ENCODE results near the gene DDAH2. TPM values are rescaled to one million over a fixed set of nuclear protein-coding genes. Genes with fewer than 3 reads are reported as not detected.
A peak's percentile ranks its signal among the peaks of the same experiment; 100 is the strongest.

Gene DDAH2
- total and polyA plus RNA-seq, 10 of the 15 experiments (the other 5 are each of a cell fraction or from before 2014, with no cell fraction given), result 0.35 to 9.9 (median 6.2) TPM

DNA sequence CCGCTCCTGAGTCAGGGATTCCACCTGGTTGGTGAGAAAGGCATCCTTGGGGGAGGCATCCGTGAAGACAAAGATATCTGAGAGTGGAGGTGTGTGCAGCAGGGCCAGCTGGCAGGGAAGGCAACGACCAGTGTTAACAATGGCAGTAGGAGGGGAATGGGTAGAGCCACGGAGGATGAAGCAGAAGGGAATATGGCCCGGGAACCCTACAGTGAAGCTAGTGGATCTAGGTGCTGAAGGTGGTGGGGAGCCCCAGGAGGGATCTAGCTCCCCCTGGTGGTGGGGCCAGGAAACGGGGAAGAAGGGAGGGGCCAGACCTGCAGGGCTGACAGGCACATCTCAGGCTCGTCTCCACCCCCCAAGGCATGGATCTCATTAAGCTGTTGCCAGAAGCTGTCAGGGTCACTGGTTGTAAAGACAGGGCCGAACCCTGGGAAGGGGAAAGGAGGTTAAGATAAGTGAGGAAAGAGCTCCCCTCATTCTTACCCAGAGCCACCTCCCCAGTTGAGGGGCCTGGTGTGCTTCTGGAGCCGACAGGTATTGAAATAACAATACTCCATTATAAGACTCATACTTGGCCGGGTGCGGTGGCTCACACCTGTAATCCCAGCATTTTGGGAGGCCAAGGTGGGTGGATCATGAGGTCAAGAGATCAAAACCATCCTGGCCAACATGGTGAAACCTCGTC lies 40.7 kb upstream of the DDAH2 start (continued):
- TF ChIP-seq MTA3 (IDR thresholded peaks at IDR 0.05; ENCODE audit: borderline replicate concordance, low read length), result no peak
- TF ChIP-seq NRF1 (conservative IDR thresholded peaks at IDR 0.05; ENCODE audit: low read depth, low read length), result no peak
- peak; percentile 78; the same call in 1 of the 2 replicates for TF ChIP-seq FOXM1 (IDR thresholded peaks at IDR 0.05; ENCODE audit: low read depth, low read length)
- TF ChIP-seq, protein P1, sequence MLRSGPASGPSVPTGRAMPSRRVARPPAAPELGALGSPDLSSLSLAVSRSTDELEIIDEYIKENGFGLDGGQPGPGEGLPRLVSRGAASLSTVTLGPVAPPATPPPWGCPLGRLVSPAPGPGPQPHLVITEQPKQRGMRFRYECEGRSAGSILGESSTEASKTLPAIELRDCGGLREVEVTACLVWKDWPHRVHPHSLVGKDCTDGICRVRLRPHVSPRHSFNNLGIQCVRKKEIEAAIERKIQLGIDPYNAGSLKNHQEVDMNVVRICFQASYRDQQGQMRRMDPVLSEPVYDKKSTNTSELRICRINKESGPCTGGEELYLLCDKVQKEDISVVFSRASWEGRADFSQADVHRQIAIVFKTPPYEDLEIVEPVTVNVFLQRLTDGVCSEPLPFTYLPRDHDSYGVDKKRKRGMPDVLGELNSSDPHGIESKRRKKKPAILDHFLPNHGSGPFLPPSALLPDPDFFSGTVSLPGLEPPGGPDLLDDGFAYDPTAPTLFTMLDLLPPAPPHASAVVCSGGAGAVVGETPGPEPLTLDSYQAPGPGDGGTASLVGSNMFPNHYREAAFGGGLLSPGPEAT (IDR thresholded peaks at IDR 0.05; ENCODE audit: low read depth), result no peak
- no peak for TF ChIP-seq NFYB (IDR thresholded peaks at IDR 0.05; ENCODE audit: insufficient read depth, low read depth, low read length)
- TF ChIP-seq CBFB (IDR thresholded peaks at IDR 0.05; ENCODE audit: low read depth), result no peak
- TF ChIP-seq IKZF2 (IDR thresholded peaks at IDR 0.05), result no peak
- TF ChIP-seq RAD21 (IDR thresholded peaks at IDR 0.05; ENCODE audit: insufficient read depth, low read depth, low read length), result peak; percentile 72
- no peak for TF ChIP-seq CREM (IDR thresholded peaks at IDR 0.05; ENCODE audit: low read depth)
- no peak for TF ChIP-seq CHD4 (IDR thresholded peaks at IDR 0.05)
- TF ChIP-seq HDGF (IDR thresholded peaks at IDR 0.05), result peak; percentile 72; the same call in 1 of the 2 replicates
- TF ChIP-seq, protein P2, sequence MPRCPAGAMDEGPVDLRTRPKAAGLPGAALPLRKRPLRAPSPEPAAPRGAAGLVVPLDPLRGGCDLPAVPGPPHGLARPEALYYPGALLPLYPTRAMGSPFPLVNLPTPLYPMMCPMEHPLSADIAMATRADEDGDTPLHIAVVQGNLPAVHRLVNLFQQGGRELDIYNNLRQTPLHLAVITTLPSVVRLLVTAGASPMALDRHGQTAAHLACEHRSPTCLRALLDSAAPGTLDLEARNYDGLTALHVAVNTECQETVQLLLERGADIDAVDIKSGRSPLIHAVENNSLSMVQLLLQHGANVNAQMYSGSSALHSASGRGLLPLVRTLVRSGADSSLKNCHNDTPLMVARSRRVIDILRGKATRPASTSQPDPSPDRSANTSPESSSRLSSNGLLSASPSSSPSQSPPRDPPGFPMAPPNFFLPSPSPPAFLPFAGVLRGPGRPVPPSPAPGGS (IDR thresholded peaks at IDR 0.05; ENCODE audit: borderline replicate concordance, insufficient read depth, low read depth, low read length, poor library complexity, severe bottlenecking), result no peak
- no peak for TF ChIP-seq ZNF622 (IDR thresholded peaks at IDR 0.05)
- TF ChIP-seq ZNF24 (IDR thresholded peaks at IDR 0.05), result no peak
- TF ChIP-seq FOS (IDR thresholded peaks at IDR 0.05; ENCODE audit: borderline replicate concordance, extremely low read depth, insufficient read length), result no peak
- no peak for TF ChIP-seq KDM1A (IDR thresholded peaks at IDR 0.05; ENCODE audit: borderline replicate concordance)
- TF ChIP-seq RUNX3 (IDR thresholded peaks at IDR 0.05; ENCODE audit: low read length), result no peak
- TF ChIP-seq RFX5 (IDR thresholded peaks at IDR 0.05; ENCODE audit: low read depth, low read length), result no peak
- peak; percentile 65; the same call in 1 of the 2 replicates for TF ChIP-seq SMARCA5 (IDR thresholded peaks at IDR 0.05)
- TF ChIP-seq, protein P3, sequence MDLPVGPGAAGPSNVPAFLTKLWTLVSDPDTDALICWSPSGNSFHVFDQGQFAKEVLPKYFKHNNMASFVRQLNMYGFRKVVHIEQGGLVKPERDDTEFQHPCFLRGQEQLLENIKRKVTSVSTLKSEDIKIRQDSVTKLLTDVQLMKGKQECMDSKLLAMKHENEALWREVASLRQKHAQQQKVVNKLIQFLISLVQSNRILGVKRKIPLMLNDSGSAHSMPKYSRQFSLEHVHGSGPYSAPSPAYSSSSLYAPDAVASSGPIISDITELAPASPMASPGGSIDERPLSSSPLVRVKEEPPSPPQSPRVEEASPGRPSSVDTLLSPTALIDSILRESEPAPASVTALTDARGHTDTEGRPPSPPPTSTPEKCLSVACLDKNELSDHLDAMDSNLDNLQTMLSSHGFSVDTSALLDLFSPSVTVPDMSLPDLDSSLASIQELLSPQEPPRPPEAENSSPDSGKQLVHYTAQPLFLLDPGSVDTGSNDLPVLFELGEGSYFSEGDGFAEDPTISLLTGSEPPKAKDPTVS (IDR thresholded peaks at IDR 0.05; ENCODE audit: low read depth, low read length), result no peak
- TF ChIP-seq MYB (IDR thresholded peaks at IDR 0.05; ENCODE audit: borderline replicate concordance, low read depth, low read length), result no peak
- no peak for TF ChIP-seq ZBTB33 (IDR thresholded peaks at IDR 0.05)
- no peak for TF ChIP-seq IRF3 (IDR thresholded peaks at IDR 0.05)
- TF ChIP-seq TBL1XR1 (IDR thresholded peaks at IDR 0.05; ENCODE audit: low read depth, low read length), result no peak
